OCI-LY7 (cell line): ENCODE data around the gene C17orf78.

Experiments
- EZH2phosphoT487 ChIP-seq: fragments of 200-600 bp; sonication (generic); IDR thresholded peaks from 2 replicates; pipeline ENCODE4 v1.6.1; 2018; ENCODE audit warnings: low read depth, borderline replicate concordance, mild to moderate bottlenecking, mixed run types, antibody characterized with exemption, low read length, moderate library complexity, mixed read lengths
- TF ChIP-seq, protein P1 (sequence below): fragments of 200-600 bp; sonication (generic); conservative IDR thresholded peaks from 2 replicates; pipeline ENCODE4 v1.5.1; 2014; ENCODE audit warnings: mild to moderate bottlenecking, antibody characterized with exemption, low read length, moderate library complexity, mixed read lengths

DNA sequence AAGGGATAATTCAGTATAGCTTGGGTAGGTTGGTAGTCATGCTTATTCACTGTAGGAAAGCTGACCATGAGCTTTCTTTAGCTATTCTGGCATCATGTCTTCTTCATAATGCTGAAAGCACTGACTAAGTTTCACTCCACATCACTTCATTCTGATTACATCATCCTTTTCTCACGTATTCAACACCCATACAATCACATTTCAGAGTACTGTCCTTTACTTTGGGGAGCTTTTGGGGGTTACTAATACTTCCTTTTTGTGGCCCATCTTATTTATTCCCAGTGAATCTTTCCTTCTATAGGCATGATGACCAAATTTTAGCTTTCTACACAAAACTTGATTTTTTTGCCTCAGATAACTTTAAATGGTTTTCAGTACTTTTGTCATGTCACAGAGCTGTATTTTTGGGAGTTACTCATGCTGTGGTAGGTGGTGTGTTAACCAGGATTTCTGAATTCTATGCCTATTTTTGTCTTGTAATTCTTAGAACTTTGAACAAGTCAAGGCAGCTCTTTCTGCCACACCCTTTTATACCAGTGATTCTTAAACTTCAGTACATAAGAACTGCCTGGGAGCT is 54.4 kb downstream of the C17orf78 start:
- TF ChIP-seq, protein P1, sequence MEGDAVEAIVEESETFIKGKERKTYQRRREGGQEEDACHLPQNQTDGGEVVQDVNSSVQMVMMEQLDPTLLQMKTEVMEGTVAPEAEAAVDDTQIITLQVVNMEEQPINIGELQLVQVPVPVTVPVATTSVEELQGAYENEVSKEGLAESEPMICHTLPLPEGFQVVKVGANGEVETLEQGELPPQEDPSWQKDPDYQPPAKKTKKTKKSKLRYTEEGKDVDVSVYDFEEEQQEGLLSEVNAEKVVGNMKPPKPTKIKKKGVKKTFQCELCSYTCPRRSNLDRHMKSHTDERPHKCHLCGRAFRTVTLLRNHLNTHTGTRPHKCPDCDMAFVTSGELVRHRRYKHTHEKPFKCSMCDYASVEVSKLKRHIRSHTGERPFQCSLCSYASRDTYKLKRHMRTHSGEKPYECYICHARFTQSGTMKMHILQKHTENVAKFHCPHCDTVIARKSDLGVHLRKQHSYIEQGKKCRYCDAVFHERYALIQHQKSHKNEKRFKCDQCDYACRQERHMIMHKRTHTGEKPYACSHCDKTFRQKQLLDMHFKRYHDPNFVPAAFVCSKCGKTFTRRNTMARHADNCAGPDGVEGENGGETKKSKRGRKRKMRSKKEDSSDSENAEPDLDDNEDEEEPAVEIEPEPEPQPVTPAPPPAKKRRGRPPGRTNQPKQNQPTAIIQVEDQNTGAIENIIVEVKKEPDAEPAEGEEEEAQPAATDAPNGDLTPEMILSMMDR: no peak
- no peak for TF ChIP-seq EZH2phosphoT487
